ENCODE measurements around the gene MOB3B.

MOB3B gene

DNA sequence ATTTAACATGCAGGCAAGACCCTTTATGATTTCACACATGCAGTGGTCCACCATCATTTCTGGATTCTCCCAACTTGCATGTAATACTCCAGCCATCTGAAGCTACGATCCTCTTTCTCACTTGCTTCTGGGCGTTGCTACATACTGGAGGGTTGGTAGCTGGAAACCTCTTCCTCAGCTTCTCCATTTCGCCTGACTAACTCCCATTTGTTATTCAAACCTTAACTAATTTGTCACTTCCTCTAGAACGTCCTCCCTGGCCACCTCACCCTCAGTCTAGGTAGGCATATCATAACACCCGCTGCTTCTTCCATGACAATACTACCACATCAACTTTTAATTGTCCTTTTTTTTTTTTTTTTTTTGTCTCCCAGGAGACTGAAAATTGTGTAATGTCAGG lies 160.0 kb downstream of the MOB3B start:
- no peak for DNase-seq (ENCODE audit: extremely low read depth in 1 of 2, low read depth in 1 of 2)

DNA sequence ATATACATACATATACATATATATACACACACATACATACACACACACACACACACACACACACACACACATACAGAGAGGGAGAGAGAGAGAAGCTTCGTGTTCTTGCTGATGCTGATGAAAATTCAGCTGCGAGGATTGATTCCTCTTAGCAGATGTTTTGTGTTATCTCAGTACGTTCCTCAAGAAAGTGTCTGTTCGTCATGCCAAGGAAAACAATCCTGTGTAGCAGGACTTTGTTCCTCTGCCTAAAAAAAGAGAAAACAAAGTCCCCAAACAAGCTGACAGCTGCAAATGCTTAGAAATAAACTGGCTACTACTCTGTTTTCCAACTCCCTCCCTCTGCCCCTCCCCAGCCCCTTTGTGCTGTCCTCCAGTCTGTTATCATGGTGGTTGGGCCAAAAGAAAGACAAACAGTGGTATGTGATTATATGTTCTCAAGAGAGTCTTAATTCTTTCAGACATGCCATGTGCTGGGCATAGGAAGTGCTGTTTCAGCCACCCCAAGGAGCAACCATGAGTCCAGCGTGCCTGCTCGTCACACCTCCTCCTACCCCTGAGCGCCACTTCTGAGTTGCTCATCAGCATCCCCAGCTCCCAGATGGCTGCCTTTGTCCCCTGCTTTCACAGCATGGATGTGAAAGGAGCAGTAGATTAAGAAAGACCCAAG lies 161.2 kb downstream of the MOB3B start:
- no peak for DNase-seq (ENCODE audit: extremely low read depth in 1 of 2, low read depth in 1 of 2)

DNA sequence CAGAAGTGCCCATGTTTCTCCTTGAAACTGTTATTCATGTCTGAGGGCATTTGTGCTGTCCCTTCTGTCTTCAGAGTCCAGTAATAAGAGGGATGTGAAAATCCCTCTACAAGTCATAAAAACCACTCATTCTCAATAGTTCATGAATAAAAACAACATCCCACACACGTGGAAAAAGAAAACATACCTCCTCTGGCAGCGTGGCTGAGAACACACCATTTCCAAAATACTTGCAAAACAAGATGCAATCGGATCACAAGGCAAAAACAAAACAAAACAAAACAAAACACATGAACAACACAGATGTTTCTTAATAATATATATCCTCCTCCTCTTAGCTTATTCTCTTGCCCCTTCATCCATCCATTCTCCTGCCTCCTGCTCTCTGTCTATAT lies 161.7 kb downstream of the MOB3B start:
- no peak for DNase-seq (ENCODE audit: extremely low read depth in 1 of 2, low read depth in 1 of 2)

DNA sequence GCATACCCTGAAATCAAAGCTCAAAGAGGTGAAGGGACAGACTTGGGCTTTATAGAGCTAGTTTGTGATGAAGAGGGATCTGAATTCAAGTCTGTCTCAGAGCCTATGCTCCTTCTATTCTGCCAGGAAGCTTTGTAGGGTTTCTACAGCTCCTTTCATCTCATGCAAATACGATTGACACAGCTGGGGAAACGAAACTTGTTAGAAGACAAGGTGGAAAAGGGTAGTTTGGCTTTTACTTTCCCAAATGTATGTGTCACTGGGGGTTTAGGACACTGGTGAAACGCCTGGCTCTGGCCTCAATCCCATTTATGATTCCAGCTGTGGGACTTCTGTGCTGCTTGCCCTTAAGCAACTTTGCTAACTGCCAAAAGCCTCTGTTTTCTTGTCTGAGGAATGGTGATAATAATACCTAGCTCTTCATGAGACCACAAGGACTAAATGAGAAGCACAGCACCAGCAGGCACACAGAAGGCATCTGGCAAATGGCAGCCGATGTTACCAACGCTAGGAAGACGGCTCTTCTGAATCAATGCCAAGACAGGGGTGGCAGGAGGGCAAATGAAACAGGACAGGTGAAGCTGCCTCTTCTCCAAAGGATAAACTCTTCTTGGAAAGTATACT lies 162.3 kb downstream of the MOB3B start:
- no peak for DNase-seq (ENCODE audit: extremely low read depth in 1 of 2, low read depth in 1 of 2)

DNA sequence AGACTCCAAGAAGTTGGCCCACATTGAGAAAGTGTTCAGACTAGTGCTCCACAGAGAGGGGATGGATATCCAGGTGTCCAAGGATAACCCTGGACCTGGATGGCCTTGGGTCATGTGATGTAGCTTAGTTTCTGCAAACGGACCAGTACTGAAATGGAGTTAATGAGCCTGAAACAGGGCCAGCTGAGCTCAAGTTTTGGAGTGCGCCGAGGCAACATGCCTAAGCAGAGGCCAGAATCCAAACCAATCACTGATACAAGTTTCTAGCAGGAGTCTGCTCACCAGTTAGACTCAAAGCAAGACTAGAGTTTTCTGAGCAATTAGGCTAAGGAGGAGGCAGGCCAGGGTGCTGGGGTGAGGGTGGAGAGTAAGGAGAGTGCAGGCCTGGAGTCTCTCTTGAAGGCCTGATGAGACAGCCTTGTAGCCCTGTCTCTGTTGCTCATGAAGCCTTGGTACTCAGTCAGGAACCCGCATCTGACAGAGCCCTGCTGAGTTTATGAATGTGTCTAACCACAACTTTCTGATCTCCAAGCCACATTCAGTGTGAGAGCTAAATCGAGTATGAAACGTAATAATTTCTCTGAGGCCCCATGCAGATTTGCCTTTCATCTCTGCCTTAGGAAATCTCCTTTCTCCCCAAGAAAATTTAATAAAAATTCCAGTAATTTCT lies 163.8 kb downstream of the MOB3B start:
- no peak for DNase-seq (ENCODE audit: extremely low read depth in 1 of 2, low read depth in 1 of 2)

DNA sequence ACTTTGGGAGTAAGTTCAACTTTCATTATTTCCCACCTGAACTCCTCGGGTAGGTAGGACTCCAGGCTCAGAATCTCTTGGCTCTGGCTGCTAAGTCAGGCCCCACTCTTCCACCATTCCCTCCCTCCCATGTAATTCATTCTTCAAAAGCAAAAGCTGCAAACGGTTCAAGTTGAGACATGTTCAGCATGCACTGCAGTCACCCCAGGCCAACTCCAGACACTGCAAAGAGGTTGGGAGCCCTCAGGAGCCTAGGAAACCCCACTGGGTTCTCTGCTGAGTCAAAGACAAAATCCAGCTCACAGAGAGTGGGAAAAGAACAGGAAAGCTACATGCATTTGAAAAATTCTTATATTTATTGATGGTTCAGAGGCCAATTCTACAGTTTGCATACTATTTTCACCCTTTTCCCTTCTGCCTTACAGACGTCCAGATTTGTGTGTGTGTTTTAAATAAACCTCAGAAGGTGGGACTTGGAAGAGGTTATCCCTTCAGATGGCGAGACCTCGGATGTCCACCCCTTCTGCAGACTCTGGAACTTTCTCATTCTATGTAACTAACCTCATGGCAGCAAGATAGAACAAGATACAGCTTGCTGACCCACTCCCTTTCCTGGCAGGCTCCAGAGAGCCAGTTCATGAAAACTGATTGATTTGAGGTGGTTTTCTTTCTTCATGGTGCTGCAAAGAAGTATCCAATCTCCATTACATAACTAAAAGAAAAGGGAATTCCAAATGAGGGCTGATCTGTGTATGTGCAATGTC lies 167.0 kb downstream of the MOB3B start:
- no peak for DNase-seq (ENCODE audit: extremely low read depth in 1 of 2, low read depth in 1 of 2)

DNA sequence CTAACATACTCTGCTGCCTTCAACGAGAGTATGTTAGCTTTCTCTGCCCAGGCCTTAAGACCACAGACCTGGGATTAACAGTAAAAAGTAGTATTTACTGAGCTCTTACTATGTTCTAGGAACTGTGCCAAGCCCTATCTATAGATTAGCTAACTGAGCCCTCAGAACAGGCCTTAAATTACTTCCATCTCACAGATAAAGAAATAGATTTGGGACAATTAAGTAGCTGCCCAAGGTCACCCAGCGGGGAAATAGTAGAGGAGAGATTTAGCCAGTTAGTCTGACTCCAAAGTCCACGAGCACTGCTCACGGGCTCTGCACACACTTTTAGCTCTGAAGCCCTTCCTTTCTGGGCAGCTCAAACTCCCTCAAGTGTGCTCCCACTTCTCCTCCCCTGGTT lies 168.1 kb downstream of the MOB3B start:
- DNase-seq (ENCODE audit: extremely low read depth in 1 of 2, low read depth in 1 of 2), result no peak

DNA sequence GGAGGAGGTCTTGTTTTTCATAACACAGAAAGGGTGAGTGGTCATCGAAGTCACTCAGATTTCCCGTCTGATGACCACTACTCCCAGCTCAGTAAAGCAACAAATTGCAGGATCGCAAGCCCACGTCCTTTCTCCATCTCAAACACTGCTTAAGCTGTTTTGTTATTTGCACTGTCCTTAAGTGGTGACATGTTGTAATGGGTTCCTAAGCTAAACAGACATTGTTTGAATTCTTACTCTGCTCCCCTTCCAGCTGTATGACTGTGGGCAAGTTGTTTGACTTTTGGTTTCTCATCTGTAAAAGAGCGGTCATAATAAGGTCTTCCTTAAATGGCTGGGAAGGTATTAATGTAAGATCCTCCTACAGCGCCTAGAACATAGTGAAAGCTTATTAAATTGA lies 169.9 kb downstream of the MOB3B start:
- no peak for DNase-seq (ENCODE audit: extremely low read depth in 1 of 2, low read depth in 1 of 2)

DNA sequence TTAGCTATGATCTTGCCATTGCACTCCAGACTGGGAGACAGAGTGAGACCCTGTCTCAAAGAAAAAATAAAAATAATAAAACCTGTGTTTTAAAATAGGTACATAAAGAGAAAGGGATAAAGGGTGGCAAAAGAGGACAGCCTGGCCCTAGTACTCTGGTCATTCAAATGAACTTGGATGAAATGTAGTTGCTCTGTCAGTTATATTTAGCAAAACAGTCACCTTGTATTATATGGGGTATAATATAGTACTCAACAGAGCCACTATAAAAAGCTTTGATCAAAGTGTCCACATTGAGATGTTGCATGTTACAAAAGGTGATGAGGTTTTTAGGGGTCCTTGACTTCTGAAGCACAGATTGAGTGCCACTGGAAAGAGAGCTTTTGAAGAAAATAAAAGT lies 171.6 kb downstream of the MOB3B start:
- no peak for DNase-seq (ENCODE audit: extremely low read depth in 1 of 2, low read depth in 1 of 2)

DNA sequence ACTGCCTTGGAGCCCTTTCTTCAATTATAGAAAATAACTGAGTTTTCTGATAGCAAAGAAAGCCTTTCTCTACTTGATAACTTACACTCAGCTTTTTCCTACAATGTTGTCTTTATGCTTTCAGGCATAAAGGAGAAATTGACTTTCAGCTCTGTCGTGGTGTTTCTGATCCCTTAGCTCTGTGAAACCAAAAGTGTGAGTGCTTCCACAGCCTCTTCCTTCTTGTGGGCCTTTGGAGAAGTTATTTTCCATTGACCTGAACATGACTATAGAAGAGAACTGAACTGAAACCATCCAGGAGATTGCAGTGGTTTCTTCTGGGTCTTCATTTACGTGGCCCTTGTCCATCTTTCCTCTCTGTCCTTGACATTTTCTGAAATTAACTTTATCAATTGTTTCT lies 173.2 kb downstream of the MOB3B start:
- no peak for DNase-seq (ENCODE audit: extremely low read depth in 1 of 2, low read depth in 1 of 2)

DNA sequence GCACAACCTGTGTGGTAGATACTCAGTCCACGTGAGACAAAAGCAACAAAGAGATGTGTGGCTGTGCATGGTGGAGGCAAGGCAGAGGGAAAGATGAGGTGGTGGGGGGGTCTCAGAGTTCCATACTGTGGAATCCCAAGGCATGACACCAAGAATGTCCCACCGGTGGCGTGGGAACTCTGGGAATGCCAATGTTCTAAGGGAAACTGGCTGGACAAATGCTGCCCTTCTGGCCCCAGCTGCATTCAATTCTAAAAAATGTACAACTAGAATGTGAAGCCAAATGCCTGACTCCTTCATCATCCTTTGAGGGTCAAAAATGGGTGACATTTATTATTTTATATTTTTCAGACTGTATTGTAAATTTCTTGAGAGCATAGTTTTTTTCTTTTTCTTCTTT lies 174.4 kb downstream of the MOB3B start:
- DNase-seq (ENCODE audit: extremely low read depth in 1 of 2, low read depth in 1 of 2), result no peak

DNA sequence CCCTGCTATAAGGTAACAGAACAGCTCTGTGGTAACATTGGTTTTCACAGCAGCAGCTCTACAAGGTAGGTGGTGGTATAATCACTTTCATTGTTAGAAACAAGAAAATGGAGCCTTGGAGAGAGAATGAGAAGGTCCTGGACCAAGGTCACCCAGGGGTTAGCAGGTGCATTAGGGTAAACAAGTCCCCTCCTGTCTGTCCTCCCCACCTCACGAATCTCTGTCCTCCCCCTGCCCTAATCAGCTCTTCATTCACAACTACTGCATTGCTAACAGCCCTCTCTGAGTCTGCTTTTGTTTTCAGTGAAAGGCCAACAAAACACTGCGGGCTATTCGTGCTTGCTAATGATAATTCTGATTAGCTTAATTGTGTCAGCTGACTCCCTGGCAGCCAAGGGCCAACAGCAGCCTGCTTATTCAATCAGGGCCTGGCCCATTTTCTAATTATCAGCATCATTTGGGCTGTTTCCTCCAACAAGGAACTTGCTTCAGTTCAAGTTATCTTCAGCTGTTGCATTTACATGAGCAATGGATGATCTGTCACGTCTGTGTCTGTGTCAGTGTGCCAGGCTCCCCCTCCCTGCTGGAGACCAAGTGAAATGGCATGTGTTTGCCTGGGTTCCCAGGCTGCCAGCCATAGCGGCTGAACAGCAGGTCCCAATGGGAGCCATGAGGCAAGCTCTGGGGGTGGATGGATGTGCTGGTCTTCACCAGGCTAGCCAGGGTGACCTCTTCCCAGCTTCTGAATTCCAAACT lies 176.0 kb downstream of the MOB3B start:
- DNase-seq (ENCODE audit: extremely low read depth in 1 of 2, low read depth in 1 of 2), result no peak

DNA sequence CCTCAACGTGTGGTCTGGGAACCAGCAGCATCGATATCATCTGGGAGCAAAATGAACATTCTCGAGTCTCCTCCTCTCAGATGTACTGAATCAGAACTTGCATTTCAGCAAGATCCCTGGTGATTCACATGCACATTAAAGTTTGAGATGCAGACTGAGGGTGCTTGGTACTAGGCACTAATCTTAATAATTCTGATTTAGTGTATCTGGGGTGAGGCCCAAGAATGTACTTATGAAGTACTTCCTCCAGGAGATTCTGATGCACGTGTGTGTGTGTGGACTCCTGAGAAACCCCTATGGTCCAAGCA lies 176.5 kb downstream of the MOB3B start:
- no peak for DNase-seq (ENCODE audit: extremely low read depth in 1 of 2, low read depth in 1 of 2)

DNA sequence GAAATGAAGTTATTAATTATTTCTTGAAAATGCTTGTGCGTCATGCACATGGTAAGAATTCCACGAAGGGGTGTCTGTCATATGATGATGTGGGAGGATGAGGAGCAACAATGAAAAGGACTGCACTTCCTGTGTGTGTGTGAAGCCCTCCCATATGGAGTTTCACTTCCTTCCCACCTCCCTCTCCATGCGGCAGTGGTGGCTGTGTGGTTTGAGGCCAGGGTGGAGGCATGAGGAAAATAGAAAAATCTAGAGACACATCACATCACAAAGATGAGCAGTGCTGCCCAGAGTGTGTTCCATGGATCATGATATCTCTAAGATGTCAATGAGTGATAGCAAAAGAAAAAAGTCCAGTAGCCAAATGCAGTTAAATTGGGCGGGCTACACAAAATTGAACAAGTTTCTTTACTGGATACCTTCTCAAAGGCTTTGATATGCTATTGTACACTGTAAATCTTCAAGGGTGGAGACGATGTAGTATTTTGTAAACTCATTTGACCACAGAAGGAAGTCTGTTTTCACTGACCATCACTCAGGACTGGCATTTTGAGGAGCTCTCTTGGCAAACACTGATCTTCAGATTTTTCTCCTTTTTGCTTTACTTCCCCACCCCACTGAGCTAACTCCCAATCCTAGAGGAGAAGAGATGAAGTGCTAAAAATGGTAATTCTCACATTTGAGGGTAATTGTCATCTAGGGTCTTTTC lies 177.0 kb downstream of the MOB3B start:
- no peak for DNase-seq (ENCODE audit: extremely low read depth in 1 of 2, low read depth in 1 of 2)

DNA sequence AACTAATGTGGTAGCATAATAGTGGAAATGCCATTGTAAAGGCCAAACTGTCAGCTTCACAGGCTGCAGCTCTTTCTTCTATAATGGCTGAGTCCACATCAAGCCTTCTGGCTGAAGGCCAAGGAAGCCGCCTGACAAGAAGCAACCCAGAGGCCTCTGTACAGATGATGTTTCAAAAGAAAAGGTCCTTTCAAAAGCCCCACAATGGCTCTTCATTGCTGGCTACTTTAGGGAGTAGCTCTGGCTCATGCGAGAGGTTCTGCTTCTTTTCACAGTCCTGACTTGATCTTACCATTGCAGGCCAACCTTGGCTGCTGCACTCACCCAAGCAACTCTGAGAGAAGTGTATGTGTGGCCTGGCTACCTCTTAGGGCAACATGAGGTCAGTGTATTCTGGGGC lies 178.2 kb downstream of the MOB3B start:
- DNase-seq (ENCODE audit: extremely low read depth in 1 of 2, low read depth in 1 of 2), result no peak

DNA sequence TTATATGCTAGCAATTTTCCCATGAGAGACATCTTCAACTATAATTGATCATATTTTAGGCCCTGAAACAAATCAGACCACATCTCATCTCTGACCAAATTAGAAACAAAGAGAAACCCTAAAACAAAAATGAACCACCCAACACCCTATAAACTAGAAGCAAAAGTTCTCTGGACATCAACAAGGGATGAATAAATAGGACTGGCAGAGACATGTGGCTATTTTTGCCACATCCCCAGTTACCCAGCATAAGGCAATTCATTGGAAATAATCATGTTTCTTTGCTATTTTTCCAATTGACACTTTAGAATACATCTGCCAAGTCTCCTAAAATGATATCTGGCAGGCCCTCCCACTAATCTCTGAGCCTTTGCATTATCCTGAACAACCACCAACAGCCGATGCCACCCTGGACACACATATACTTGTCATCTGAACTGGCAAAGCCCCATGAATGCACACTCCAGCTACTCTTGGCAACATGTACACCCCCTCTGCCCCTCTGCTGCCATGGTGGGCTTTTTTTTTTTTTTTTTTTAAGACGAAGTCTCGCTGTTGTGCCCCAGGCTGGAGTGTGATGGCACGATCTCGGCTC lies 179.1 kb downstream of the MOB3B start:
- no peak for DNase-seq (ENCODE audit: extremely low read depth in 1 of 2, low read depth in 1 of 2)

DNA sequence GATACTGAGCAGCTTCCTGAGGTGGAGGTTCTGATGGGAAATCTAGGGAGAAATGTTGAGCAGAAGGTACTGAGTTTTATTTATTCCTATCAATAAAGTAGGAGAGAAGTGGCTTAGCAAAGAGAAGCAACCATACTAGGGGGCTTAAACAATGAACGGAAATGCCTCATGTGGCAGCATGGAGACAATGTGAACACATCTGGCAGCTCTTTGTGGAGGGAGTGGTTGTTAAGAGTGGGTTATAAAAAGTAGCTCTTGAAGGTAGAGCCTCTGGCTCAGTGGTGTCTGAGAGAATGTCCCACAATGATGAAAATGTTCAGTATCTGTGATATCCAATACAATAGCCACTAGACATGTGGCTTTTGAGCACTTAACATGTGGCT lies 179.9 kb downstream of the MOB3B start:
- no peak for DNase-seq (ENCODE audit: extremely low read depth in 1 of 2, low read depth in 1 of 2)

DNA sequence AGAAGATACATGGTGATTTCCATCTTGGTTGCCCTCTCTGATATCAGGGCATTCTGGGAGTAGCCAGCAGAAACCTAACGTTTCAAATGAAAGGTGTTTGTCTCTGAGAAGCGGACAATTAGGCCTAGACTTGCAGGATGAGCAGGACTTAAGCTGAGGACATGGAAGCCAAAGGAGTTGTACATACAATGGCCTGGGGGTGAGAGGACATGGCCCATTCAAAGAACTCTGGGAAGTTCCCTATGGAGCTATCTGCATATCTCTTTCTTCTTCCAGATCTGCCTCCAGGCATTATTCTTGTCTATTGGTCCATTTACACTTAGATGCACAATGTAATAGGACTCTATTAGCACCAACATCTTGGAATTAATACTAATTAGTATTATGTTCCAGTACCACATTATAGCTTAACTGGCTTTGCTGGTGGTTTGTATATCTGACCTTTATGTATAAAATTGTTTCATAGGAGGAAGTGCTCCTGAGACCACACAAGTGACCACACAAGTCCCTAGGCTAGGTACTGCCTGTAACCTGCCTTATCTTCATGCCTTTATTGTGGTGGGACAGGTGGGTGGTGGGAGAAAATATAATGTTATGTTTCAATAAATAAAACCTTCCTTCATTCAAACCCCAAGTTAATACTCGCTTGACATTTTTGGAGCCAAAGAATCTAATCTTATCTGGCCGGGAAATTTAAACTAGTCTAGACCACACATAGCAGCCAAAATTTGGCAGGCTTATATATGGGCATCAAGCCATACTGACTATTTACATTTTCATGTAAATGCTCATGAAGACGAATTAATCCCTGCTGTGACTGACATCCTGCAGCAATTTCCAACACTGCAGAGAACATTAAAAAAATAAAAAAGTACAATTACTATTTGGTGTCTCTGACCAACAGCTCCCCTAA lies 180.6 kb downstream of the MOB3B start:
- DNase-seq (ENCODE audit: extremely low read depth in 1 of 2, low read depth in 1 of 2), result no peak

DNA sequence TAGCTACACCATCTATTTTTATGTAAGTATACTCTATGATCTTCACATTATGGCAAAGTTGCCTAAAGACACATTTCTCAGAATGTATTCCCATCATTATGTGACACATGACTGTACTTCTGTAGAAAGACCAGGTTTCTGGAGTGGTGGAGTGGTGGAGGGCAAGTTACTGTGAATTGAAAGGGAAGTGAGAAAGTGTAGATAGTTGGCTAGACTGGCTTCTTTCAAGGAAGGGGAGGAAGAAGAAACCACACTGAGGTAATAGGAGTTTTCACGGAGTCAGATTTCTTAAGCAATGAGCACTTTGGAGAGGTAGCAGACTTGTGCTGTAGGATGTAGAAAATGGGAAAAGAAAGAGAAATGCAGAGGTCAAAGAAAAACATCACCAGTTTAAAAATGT lies 181.7 kb downstream of the MOB3B start:
- no peak for DNase-seq (ENCODE audit: extremely low read depth in 1 of 2, low read depth in 1 of 2)

Measured in activated CD8-positive, alpha-beta memory T cell treated with anti-CD3 and anti-CD28 coated beads for 1 hour (primary cell).